Stimulated activated CD4-positive, alpha-beta T cell treated with anti-CD3 and anti-CD28 coated beads, Interleukin-4, amount 100 ng/mL, for 48 hours (primary cell): ENCODE data around the gene CALN1.
"Not testable (repeated sequence)": the region's sequence is repeated elsewhere in the genome, so short reads cannot be mapped to it uniquely, and the experiment has no call there.

Source experiments
- DNase-seq, 2 donors: peaks; one replicate each; pipeline ENCODE4 v3.0.0-alpha.2; 2020; ENCODE audit warnings: low read depth in 2 of 2

The CALN1 gene

DNA sequence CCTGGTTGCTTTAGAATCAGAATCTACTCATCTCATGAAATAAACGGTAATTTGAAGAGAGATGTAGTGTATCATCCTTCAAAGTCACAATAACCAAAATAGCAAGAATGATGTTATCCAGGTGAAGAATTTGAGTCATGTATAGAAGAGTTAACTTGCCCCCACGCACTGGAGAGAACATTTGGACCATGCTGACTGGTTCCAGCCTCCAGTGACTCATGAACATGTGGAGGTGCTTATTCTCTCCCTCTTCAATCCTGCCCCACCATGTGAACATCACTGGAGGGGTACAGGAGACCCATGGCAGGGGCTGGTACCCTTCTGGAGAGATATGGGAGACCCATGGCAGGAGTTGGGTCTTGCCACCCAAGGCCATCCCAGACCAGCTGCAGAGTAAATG, 427.8 kb downstream of the CALN1 start:
- no peak for DNase-seq

DNA sequence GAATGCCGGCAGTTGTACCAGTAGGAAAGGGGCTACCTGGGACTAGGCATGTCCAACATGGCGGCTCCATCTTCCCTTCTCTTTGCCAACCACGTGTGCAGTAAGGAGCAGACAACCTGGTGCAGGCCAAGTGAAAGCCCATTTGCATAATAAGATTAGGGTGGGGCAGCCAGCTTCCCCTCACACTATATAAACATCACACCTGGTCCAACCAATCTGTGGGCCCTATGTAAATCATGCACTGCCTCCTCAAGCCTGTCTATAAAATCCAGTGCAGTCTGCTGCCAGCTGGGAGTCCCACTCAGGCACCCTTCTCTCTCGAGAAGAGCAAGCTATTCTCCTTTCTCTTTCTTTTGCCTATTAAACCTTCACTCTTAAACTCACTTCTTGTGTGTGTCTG, 429.3 kb downstream of the CALN1 start:
- no peak for DNase-seq

DNA sequence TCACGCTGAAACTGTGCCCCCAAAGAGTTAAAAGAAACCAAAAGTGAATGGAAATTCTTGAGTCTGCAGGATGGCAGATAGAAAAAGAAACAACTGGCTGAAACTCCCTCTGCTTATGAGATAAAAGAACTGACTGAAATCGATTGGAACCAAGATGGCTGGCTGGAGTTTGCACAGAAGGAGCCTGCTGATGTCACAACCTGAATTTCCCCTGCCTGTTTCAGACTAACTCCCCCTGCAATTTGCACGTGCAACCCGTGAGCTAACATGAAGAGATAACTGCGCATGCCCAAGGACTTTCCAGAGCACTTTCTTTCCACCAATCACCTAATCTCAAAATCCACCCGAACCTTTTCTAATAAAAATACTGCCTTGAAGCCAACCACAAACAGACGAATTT, 435.5 kb downstream of the CALN1 start:
- DNase-seq, result no peak

DNA sequence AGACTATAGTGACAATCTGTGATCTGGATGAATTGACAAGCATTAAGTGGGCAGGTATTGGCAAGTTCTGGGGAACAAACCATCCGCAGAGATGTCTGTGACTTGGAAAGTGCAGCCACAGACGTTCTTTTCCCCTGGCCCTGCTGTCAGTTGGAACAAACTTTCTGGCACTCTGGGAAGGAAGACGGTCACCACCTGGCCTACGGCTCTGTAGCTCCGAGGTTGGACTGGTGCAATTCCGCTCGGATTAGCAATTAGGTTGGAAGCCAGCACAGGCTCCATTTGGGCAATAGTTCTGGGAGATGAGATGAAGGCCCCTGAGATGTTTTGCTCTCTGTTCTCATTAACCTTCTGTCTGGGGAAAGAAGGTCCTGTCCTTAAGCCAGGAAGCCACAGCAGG, 437.5 kb downstream of the CALN1 start:
- DNase-seq, result no peak

DNA sequence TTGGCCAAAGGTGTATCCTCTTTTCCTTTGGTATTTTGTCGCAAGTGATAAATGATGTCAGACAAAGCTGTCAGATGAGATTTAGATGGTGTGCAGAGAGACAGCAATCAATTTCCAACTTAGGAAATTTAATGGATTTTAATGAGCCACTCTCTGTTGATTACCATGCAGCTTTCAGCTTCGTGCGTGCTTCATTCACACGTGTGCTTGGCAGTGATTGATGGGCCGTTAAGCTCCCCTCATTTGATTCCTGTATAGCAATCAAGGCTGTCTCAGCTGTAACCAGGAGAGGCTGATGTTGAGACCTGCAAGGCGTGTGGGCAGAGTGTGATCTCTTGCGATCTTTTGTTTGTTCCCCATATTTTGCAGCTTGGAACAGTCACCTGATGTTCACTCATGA, 439.6 kb downstream of the CALN1 start:
- no peak for DNase-seq

DNA sequence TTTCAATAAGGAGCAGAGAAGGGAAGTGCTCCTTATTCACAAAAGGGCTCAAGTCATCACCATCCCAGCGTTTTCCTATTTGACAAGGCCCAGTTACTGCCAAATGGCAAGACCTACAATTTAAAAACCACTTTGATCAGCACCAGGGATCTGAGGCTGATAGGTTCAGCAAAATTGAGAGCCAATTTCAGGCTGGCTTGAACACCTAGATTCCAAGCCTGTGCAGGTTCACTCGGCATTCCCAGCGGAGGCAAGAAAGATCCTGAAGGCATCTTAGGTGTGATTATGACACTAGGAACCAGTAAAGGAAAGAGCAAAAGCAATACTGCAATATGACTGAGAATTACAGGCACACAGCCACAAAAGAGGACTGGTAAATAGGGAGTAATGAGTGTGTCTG, 441.4 kb downstream of the CALN1 start:
- no peak for DNase-seq

DNA sequence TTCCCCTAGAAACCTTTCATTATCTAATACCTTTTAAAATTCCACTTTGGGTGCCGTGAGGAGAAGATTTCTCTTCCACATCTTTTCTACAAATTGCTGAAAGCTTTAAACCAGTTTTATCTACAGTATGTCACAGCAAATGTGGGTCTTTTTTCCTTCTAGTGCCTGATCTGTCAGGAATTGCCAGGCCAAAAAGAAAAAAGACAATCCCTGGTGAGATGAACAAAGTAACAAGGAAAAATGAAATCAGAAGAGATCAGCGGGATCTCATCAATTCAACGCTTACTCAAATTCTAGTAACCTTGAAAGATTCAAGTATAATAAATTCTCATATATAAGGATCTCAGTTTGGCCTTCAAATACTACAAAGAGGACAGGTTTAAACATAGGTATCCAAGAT, 449.5 kb downstream of the CALN1 start:
- DNase-seq, result no peak

DNA sequence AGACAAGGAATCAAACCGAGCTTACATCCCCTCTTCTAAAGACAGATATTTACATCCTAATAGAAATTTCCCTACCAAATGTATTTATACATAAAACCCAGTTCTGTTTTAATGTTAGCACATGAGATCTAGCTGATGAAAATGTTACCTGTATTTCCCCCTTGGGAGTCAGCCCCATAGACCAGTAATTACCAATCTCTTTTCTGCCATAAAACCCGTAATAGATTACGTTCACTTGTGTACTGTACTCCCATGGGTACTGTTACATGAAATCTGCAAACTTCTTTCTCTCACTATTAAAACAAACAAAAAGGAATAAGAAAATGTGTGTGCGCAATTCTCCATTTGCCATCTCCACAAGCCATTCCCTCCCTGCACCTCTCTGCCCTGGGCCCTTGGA, 450.9 kb downstream of the CALN1 start:
- no peak for DNase-seq

DNA sequence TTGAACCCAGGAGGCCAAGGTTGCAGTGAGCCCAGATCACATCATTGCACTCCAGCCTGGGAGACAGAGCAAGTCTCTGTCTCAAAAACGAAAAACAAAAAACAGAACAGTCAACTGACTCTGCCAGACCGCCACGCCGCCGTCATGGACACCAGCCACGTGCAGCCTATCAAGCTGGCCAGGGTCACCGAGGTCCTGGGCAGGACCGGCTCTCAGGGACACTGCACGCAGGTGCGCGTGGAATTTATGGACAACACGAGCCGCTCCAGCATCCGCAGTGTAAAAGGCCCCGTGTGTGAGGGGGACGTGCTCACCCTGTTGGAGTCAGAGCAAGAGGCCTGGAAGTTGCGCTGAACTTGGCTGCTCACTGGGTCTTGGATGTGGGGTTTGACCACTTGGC, 470.0 kb downstream of the CALN1 start:
- DNase-seq, result no peak

DNA sequence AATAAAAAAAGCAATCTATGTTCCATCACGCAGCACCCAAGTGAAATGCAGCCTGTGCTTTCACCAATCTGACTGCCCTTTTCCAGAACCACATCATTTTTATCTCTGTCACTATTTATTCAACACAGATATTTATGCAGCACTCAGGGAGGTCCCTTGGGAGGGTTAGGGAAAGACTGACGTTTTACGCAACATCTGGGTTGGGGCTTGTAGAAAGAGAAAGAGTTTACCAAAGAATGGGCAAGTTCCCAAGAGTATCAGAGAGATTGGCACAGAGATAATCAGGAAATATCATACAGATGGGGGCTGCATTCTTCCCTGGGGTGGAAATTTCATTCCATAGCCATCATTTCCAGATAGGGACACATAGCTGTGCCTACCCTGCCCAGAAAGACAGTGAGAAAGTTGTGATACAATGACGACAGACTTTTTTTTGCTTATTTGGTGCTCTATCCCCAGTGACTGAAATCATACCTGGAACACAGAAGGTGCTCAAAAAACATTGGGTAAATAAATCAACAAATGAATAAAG, 474.2 kb downstream of the CALN1 start:
- no peak for DNase-seq

DNA sequence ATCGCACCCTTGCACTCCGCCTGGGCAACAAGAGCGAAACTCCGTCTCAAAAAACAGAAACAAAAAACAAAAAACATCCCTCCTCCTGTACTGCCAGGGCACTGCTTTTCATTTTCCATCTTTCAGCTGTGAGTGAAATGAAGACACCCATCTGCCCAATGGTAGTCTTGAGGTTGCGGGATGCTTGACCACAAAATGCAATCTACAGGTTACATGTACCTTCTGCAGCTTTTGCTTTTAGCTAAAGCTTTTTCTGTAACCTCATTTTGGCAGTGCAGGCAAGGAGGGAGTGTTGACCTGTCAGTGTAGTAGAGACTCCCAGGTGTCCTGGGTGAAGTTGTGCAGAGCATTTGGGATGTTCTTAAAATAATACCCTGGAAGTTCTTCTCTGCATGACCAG, 476.5 kb downstream of the CALN1 start:
- no peak for DNase-seq

DNA sequence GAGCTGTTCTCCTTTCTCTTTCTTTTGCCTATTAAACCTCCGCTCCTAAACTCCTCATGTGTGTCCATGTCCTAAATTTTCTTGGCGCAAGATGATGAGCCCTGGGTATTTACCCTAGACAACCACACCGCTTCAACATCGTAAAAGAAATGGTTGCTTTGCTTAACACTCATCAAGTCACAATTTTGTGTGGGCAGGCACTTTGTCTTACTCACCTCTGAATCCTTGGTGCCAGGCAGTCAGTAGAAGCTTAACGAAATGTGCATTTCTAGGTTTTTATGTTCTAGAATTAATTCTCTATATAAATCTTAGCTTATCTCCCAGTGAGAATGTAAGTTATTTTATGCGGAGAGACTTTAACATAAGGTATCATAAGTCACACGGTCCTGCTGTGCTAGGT, 478.7 kb downstream of the CALN1 start:
- no peak for DNase-seq

DNA sequence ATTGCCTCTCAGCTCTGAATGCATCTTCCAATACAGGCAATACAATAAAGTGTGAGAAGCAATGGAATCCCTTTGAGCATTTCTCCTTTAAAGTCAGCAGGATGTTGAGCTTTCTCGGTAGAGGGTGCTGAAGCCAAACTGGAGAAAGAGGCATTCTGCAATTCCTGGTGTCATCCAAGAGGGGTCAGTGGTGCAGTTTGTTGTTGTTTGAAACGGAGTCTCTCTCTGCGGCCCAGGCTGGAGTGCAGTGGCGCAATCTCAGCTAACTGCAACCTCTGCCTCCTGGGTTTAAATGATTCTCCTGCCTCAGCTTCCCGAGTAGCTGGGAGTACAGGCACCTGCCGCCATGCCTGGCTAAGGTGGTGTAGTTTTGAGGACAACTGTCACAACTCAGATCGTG, 486.5 kb downstream of the CALN1 start:
- DNase-seq, result no peak

DNA sequence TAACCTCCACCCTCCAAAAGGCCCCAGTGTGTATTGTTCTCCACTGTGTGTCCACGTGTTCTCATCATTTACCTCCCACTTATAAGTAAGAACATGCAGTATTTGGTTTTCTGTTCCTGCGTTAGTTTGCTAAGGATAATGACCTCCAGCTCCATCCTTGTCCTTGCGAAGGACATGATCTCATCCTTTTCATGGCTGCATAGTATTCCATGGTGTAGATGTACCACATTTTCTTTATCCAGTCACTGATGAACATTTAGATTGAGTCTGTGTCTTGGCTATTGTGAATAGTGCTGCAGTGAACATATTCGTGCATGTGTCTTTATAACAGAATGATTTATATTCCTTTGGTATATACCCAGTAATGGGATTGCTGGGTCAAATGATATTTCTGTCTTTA, 497.9 kb downstream of the CALN1 start:
- DNase-seq, result not testable (repeated sequence)

DNA sequence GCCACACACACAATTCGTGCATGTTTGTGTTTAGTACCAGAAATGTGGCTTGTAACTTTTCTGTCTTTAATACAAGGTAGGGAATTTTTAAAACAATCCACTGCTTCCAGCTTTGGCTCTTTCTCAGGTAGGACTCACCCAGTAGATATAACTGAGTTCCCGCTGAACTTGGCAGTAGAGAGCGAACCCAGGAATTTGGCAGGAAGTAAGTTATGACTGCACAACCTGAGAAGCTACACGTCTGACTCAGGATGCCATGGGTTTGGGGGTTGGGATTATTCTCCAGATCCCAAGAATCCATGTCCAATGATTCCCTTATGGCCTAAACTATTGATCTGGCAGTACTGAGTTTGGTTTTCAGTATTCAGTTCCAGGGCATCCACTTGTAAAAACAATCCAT, 499.7 kb downstream of the CALN1 start:
- DNase-seq, result no peak

DNA sequence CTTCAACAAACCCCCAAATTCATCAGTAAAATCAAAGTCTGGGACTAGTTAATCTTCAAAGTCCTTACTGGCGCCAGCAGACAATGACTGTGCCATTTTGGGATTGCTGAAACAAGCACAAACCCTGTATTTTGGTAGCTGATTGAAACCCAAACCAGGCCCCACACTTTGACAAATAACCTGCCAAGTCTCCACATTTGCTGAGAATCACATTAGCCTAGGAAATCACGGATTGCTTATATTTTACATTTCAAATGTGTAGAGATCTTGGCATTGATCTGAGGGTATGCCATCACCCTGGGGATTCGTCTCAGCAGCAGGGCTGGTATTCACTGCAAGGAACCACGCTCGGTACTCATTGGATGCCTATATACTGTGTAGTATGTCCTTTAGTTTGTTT, 501.1 kb downstream of the CALN1 start:
- DNase-seq, result no peak

DNA sequence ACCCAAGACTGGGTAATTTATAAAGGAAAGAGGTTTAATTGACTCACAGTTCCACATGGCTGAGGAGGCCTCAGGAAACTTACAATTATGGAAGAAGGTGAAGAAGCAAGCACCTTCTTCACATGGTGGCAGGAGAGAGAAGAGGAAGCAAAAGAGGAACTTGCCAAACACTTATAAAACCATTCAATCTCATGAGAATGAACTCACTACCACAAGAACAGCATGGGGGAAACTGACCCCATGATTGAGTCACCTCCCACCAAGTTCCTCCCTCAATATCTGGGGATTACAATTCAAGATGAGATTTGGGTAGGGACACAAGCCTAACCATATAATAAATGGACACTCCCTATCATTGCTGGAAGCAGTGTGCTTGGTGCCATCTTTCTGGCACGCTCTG, 506.3 kb downstream of the CALN1 start:
- DNase-seq, result no peak

DNA sequence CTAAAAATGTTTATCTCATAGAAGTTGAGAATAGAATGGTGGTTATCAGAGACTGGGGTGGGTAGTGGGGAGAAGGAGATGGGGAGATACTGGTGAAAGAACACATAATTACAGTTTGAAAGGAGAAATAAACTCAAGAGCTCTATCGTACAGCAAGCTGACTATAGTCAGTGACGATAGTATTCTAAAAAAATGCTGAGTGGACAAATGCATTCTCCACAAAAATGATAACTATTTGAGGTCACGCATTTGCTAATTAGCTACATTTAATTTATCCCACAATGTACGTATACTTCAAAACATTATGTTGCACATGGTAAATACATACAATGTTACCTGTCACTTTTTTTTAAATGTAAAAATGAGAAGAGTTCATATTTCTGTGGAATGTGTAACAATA, 507.7 kb downstream of the CALN1 start:
- no peak for DNase-seq

DNA sequence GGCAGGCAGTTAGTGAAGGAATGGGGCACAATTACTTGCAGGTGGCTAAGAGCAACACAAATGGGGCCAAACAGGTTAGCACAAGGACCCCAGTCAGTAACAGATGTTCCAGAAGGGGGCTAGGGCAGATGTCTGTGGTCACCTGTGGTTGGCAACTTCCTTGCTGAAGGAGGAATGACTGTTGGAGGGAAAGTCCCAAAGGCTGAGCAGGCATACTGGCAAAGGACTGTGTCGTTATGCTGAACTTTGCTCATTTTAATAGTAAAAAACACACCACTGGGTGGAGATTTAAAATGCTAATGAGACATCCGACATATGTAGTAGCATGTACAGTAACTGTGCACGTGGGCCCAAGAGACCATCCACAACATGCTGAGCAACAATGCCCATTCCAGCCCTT, 511.6 kb downstream of the CALN1 start:
- DNase-seq, result no peak

DNA sequence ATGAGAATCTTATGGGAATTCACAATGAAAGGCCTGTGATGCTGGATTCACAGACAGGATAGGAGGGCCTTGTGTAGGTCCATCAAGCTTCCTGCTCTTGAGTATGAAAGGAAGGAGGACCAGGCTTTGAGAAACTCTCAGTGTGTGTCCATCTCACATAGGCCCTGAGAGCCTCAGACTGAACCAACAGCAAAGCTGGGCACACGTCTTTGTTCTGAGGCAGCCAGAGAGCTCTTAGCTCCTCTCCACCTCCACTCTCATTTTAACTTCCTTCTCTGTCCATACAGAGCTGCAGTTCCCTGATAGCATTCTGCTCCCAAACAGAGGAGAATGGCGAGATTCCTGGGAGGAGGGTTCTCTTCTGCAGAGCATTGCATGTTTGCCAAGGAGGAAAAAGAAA, 515.6 kb downstream of the CALN1 start:
- DNase-seq, result no peak

DNA sequence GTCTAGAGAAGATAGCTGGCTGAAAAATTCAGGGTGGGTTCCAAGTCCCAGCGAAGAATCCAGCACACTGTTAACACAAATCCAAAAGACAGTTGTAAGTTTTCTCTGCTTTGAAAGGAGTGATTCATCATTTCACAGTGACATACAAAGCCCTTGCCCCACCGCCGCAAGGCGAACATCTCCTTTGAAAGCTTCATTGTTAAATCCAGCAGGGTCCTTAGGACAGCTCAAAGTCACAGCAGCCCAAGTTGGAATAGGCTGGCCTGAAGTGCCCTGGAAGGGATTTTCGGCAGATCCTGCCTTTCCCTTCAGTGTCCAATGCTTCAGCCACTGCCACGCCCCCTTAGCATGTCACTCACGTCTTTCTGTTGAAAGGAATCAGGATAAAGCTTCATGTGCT, 526.1 kb downstream of the CALN1 start:
- no peak for DNase-seq

DNA sequence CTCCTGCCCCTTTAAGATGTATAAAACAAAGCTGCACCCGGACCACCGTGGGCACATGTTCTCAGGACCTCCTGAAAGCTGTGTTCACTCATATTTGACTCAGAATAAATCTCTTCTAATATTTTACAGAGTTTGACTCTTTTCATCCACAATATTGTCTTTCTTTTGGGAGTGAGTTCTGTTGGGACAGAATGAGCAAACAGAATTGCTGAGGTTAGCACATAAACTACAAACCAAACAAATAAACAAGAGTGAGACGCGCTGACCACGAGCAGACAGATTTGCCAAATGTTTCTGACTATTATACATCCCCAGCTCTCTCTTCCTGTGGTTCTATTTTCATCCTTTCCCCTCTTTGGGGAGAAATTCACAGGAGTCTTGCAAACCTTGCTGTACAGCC, 526.7 kb downstream of the CALN1 start:
- no peak for DNase-seq

DNA sequence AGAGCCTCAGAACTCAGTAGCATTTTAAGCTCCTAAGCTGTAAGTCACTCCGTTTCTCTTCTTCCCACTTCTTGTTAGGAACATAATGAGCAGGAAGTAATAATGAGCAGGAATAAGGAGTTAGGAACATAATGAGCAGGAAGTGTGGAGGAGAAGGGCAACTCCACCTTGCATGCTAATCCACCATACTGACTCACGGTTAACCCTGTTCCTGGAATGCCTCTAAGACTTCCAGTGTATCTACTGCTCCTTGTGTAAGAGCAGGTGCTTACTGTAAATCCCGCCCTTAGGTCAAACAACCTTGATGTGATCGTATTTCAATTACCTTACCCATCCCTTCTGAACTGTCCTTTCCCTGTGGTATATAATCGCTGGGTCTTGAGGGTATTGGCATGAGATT, 528.7 kb downstream of the CALN1 start:
- no peak for DNase-seq

DNA sequence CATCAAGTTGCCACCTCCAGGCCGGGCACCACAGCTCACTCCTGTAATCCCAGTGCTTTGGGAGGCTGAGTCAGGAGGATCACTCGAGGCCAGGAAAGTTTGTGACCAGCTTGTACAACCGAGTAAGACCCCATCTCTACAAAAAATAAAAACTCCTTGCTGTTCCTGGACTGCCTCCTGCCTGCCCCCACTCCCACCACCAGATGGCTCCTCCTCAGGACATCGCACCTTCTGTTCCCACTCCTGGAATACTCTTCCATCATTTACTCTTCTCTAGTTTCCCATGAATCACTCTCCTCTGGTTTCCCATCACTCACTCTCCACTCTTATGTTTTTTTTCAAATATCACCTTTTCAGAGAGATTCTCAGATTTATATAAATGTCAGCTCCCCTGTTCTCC, 540.7 kb downstream of the CALN1 start:
- DNase-seq, result no peak

DNA sequence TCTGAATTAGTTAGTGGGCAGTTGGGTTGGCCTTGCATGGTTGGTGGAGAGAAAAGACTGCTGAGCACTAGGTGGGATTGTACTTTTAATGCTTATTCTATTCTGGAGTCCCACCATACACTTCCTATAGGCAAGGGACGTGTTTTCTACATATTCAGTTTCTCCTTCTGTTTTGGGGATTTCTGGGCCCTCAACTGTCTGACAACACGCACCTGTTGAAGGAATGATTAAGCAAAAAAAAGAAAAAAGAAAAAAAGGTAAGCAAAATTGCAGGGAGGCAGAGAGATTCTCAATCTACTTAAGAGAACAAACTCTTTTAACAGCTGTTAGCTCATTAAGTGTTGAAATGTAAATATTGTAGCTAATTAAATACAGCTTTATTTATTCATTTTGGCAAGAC, 541.3 kb downstream of the CALN1 start:
- DNase-seq, result no peak
